SJSA1 (cell line): ENCODE results near the gene STAB2. TPM values are rescaled to one million over a fixed set of nuclear protein-coding genes. Genes with fewer than 3 reads are reported as not detected.

Experiments
- DNase-seq, 2 experiments: peaks; one replicate each; pipeline ENCODE4 v3.0.0-alpha.2; 2015 to 2020; ENCODE audit warnings: low spot score in 2 of 2, low read depth in 1 of 2
- H3K27ac ChIP-seq: fragments of 250-450 bp; sonication (Bioruptor Pico); 2 replicates; pipeline ENCODE4 v1.5.1; 2020; ENCODE audit warnings: mild to moderate bottlenecking, moderate library complexity
- H3K27me3 ChIP-seq: fragments of 250-450 bp; sonication (Bioruptor Pico); replicated peaks from 2 replicates; pipeline ENCODE4 v1.5.1; 2020; ENCODE audit warnings: mild to moderate bottlenecking, moderate library complexity
- H3K36me3 ChIP-seq: fragments of 250-450 bp; sonication (Bioruptor Pico); 2 replicates; pipeline ENCODE4 v1.5.1; 2020; ENCODE audit warnings: mild to moderate bottlenecking
- H3K4me1 ChIP-seq: fragments of 250-450 bp; sonication (Bioruptor Pico); replicated peaks from 2 replicates; pipeline ENCODE4 v1.6.1; 2021; ENCODE audit warnings: mild to moderate bottlenecking
- H3K4me3 ChIP-seq: fragments of 250-450 bp; sonication (Bioruptor Pico); 2 replicates; pipeline ENCODE4 v1.5.1; 2020; ENCODE audit warnings: mild to moderate bottlenecking
- H3K9me3 ChIP-seq: fragments of 250-450 bp; sonication (Bioruptor Pico); replicated peaks from 2 replicates; pipeline ENCODE4 v1.5.1; 2020; ENCODE audit warnings: mild to moderate bottlenecking
- total RNA-seq: library from RNA; depleted of rRNA; stranded (reverse); fragments of >200 nt; shearing (Covaris generic); gene quantifications from 2 replicates; pipeline ENCODE4 v1.2.3, GENCODE V29; 2014

STAB2 gene
- total RNA-seq, 1 experiment from 2014 or later = not detected

DNA sequence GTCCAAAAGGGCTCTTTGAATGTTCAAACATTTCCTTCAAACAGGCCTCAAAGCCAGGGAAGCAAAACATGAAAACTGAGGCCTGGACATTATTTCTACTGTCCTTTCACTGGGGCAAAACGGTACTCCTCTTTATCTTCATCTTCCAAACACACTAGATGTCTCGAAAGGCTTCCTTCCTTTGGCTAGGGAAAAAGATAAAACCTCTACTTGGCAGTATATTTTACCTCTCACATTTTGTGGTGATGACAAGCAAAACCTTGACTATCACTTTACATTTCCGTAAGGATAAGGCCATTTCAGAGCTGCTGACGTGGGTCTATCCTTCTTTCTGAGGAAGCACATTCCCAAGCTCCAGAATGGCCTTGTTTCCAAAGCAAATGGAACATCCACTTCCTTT is 9.9 kb downstream of the STAB2 start:
- Histone ChIP-seq H3K36me3 (no peaks in the 10 kb centered on the region), H3K4me1 (no peaks in the 10 kb centered on the region), H3K27me3 (peaks cover 3% of the 10 kb centered on the region; the same call in 1 of the 2 replicates), H3K4me3 (no peak overlapping the region), H3K9me3 (no peaks in the 10 kb centered on the region), H3K27ac (no peak overlapping the region)
- no peak for DNase-seq

DNA sequence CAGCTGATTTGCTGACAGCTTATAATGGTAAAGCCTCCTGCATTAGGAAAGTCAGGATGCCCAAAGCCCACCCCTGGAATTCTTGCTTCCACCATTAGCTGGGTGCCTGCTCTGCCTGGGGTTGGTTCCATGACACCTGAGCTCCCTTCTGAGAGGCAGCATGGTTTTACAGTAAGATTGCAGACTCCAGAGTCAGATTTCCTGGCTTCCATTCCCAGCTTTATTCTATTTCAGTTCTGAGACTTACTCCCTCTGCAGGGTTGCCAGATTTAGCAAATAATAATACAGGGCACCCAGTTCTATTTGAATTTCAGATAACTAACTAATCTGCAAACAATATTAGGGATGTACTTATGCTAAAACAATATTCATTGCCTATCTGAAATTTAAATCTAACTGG is 12.2 kb downstream of the STAB2 start:
- no peak for DNase-seq

DNA sequence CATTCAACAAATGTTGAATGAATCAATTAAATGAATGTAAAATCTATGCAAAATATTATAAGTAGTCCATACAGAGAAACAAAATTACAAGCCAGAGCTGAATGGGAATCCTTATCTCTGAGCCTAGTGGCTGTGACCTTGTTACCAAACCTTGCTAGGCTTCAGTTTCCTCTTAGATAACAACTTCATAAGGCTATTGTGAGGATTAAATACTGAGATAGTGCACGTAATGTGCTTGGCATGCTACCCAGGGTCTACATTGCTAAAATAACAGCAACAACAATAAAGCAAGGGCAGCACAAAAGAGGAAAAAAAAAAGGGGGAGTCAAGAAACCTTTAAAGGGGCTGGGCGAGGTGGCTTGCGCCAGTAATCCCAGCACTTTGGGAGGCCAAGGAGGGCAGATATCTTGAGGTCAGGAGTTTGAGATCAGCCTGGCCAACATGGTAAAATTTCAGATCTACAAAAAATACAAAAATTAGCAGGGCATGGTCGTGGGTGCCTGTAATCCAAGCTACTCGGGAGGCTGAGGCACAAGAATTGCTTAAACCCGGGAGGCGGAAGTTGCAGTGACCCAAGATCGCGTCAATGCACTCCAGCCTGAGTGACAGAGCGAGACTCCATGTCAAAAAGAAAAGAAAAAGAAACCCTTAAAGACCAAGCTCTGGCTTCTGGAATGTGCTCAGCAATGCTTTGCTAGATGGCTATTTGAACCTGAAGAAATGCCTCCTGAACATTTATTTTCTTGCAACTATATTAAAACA is 14.1 kb downstream of the STAB2 start:
- no peak overlapping the region for H3K4me3 ChIP-seq
- H3K27ac ChIP-seq = no peak overlapping the region
- no peaks in the 10 kb centered on the region for H3K4me1 ChIP-seq
- no peaks in the 10 kb centered on the region for H3K9me3 ChIP-seq
- H3K27me3 ChIP-seq = peaks cover 11% of the 10 kb centered on the region
- DNase-seq = no peak
- no peaks in the 10 kb centered on the region for H3K36me3 ChIP-seq

More for the DNA sequence above, 12.2 kb downstream of the STAB2 start:
- H3K36me3 ChIP-seq = no peaks in the 10 kb centered on the region
- H3K27ac ChIP-seq = no peak overlapping the region
- no peaks in the 10 kb centered on the region for H3K9me3 ChIP-seq
- H3K4me3 ChIP-seq = no peak overlapping the region
- peaks cover 10% of the 10 kb centered on the region for H3K27me3 ChIP-seq
- no peaks in the 10 kb centered on the region for H3K4me1 ChIP-seq

DNA sequence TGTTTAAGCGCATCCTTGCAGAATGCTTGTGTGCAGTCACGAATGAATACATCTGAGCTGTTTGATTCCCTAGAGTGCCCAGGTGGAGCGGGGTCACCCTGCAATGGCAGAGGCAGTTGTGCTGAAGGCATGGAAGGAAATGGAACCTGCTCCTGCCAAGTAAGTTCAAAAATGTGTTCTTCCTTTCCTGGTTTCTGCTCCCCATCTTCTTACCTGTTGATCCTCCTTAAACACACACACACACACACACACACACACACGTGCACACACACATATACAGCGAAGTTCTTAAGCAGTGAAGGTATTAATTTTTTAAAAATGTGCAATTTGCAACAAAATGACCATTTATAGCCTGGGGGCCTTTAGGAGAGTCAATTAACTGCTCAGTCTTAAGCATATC is 33.3 kb downstream of the STAB2 start:
- H3K27me3 ChIP-seq = no peaks in the 10 kb centered on the region
- no peaks in the 10 kb centered on the region for H3K36me3 ChIP-seq
- no peak overlapping the region for H3K4me3 ChIP-seq
- H3K27ac ChIP-seq = no peak overlapping the region
- H3K9me3 ChIP-seq = no peaks in the 10 kb centered on the region
- no peaks in the 10 kb centered on the region for H3K4me1 ChIP-seq
- DNase-seq = no peak

DNA sequence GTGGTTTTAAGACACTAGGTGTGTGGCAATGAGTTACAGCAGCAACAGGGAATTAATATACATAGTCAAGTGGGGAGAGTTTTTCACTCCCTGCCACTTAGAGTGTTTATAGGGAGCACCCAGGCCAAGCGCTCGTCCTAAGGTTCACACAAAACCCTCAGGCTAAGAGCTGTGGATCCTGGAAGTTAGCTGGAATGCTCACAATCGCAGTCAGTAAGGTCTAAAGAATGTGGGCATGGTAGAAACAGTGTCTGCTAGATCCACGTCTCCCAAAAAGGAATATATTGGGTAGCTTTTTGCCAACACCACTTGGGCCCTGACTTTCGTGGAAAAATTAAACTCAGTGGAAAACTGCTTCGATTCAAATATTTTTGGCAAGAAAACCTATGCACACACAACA is 36.6 kb downstream of the STAB2 start:
- DNase-seq = no peak
- Histone ChIP-seq H3K4me3 (no peak overlapping the region), H3K4me1 (no peaks in the 10 kb centered on the region), H3K9me3 (no peaks in the 10 kb centered on the region), H3K27ac (no peak overlapping the region), H3K27me3 (no peaks in the 10 kb centered on the region), H3K36me3 (no peaks in the 10 kb centered on the region)

DNA sequence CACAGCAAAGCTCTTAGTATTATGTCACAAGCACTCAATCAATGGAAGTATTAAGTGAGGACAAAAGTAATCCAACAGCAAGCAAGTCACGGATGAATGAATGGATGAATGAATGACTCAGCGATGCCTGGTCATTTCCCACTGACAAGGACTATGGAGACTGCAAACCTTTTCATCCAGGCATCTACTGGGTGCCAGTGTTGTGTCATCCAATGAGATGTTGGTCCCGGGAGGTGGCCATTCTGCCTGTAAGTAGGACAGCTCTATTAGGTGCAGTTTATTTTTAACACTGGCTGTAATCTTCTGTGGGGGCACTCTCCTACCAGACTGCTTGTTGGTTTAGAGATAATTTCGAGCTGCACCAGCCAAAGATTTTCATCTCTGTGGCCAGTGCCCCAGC is 39.4 kb downstream of the STAB2 start:
- Histone ChIP-seq H3K36me3 (no peaks in the 10 kb centered on the region), H3K4me3 (no peak overlapping the region), H3K4me1 (no peaks in the 10 kb centered on the region), H3K27ac (no peak overlapping the region), H3K9me3 (no peaks in the 10 kb centered on the region), H3K27me3 (no peaks in the 10 kb centered on the region)
- DNase-seq = no peak

DNA sequence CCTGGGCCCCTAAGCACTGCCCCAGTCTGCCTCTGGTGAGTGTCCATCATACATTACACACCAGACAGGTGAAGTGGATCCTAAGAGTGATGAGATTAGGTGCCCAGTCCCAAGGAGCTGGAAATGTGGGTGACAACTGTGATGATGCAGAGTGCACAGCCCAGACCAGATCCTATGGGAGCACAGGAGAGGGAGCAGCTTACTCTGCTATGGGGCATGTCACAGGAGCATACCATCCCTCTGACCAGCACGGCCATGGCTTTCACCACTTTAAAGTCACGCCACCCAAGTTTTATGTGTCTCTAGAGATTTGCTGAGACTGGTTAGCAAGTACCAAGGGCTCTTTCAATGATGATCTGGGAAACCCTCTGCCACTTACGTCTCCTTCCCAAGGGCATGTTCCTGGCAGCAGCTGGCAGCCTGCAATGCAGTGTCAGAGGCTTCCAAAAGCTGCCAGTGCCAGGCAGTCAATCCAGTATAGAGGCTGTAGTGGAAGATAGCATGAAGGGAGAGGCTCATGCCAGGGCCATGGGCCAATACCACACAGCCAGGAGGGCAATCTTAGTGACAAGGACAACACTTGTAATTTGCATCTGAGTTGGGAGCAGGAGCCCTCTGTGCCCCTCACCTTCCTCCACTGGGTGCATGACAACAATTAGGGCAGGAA is 40.2 kb downstream of the STAB2 start:
- no peak for DNase-seq
- Histone ChIP-seq H3K27me3 (no peaks in the 10 kb centered on the region), H3K4me1 (no peaks in the 10 kb centered on the region), H3K36me3 (no peaks in the 10 kb centered on the region), H3K4me3 (no peak overlapping the region), H3K9me3 (no peaks in the 10 kb centered on the region), H3K27ac (no peak overlapping the region)

DNA sequence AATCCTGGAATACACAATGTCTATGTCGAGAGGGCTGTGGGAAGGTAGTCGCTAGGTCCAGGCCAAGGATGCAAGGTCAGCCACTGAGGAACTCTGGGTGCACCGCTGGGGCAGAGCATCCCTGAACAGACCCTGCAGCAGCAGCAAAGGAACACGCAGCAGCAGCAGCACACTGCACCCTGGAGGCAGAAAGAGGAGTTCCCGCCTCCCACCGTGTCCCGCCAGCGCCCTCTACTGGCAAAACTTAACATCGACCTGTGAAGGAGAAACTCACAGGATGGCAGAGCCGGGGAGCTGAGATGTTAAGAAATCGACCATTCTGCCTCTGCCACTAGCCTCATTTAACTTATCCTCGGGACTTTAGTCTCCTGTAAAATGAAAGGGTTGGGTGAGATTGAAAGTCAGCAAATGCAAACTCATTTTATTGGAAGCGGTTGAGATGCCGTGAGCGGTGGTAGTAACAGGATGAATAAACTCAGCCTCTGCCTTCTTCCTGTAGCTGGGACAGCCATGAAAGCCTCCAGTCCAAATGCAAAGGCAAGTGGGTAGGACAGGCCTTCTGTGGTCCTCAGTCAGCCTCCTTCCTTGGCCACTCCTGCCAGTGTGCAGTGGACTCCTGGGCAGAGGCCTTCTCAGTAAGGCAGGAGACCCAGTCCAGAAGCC is 45.6 kb downstream of the STAB2 start:
- Histone ChIP-seq H3K4me1 (no peaks in the 10 kb centered on the region), H3K4me3 (no peak overlapping the region), H3K27ac (no peak overlapping the region), H3K36me3 (no peaks in the 10 kb centered on the region), H3K27me3 (no peaks in the 10 kb centered on the region; the same call in 1 of the 2 replicates), H3K9me3 (no peaks in the 10 kb centered on the region)
- DNase-seq = peak; percentile 60 to 77

DNA sequence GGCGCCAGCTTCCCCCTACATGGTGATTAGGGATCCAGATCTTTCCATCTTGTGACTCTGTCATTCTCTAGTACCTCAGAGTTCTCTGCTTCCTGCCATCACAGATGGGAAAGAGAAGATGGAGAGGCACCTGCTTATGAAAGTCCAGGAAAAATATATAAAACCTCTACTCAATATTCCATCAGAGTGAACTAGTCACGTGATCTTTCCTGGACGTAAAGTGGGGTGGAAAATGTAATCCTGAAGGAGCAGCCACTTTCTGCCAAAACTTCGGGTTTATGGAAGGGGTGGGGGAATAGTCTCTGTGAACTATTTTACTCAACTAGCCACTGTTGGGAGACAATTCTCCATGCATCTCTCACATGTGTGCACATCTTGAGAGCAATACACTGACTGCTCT is 47.7 kb downstream of the STAB2 start:
- Histone ChIP-seq H3K4me1 (no peaks in the 10 kb centered on the region), H3K4me3 (no peak overlapping the region), H3K27me3 (no peaks in the 10 kb centered on the region; the same call in 1 of the 2 replicates), H3K9me3 (no peaks in the 10 kb centered on the region), H3K27ac (no peak overlapping the region), H3K36me3 (no peaks in the 10 kb centered on the region)
- DNase-seq = no peak

DNA sequence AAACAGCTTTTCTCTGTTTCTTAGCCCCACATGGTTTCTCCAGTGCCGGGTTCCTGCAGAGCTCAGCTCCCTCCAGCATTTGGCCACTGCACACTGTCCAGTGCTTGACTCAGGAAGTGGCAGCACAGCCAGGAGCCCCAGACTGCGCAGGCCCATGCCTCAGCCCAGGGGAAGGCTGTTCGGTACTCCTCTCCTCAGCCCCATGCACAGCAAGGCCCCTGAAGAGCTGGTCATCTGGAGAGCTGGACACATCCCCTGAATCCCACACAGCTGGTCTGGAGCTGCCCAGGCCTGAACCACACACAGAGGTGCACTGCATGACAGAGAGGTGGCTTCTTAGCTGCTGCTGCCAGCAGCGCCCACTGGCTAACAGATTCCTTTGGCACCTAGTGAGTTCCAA is 48.3 kb downstream of the STAB2 start:
- Histone ChIP-seq H3K36me3 (no peaks in the 10 kb centered on the region), H3K4me1 (no peaks in the 10 kb centered on the region), H3K9me3 (no peaks in the 10 kb centered on the region), H3K27me3 (no peaks in the 10 kb centered on the region; the same call in 1 of the 2 replicates), H3K27ac (no peak overlapping the region), H3K4me3 (no peak overlapping the region)
- DNase-seq = no peak

DNA sequence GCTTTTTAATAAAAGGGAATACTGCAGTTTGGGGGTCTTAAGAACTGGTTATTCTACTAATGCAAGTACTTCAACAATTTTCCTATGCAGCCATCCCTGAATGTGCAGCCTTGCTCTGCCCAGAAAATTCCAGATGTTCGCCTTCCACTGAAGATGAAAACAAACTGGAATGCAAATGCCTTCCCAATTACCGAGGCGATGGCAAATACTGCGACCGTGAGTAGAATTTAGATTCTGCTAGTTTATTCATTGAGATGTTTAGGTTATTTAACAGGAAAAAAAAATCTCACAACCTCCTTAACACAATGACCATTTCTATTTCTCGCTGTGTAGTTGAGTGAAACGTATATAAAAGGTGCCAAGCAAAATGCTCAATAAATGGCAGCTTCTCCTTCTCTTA is 49.9 kb downstream of the STAB2 start:
- H3K4me1 ChIP-seq = no peaks in the 10 kb centered on the region
- DNase-seq = no peak
- H3K27me3 ChIP-seq = no peaks in the 10 kb centered on the region; the same call in none of the 2 replicates
- H3K4me3 ChIP-seq = no peak overlapping the region
- no peak overlapping the region for H3K27ac ChIP-seq
- H3K36me3 ChIP-seq = no peaks in the 10 kb centered on the region
- H3K9me3 ChIP-seq = no peaks in the 10 kb centered on the region

DNA sequence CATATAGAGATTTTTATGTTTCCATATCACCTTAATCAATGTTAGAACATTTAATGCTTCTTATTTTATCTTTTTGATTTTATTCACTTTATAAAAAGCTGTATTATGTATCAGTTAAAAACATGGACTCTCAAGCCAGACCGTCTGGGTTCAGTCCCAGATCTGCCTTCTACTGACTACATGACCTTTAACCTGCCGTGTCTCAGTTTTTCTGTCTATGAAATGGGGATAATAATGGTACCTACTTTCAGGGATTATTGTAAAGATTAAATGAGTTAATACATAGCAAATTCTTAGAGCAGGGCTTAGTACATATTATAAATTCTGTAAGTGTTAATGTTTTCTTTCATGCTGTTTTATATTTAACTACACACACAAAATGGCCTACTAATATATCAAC is 50.4 kb downstream of the STAB2 start:
- no peaks in the 10 kb centered on the region for H3K4me1 ChIP-seq
- no peaks in the 10 kb centered on the region; the same call in none of the 2 replicates for H3K27me3 ChIP-seq
- no peaks in the 10 kb centered on the region for H3K36me3 ChIP-seq
- no peak overlapping the region for H3K4me3 ChIP-seq
- DNase-seq = no peak
- H3K9me3 ChIP-seq = no peaks in the 10 kb centered on the region
- no peak overlapping the region for H3K27ac ChIP-seq

DNA sequence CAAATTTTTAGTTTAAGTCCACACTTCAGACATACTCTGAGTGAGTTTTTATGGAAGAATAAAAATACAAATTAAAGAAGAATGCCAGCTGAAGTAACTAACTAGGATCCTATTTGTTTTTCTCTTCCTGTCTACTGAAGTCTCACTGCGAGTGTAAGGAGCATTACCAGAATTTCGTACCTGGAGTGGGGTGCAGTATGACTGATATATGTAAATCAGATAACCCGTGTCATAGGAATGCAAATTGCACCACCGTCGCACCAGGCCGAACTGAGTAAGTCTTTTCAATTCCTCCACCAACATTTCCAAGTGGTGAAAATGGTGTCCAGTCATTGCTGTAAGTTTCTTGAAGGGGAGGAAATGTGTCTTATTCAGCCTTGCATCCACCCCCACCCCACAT is 52.9 kb downstream of the STAB2 start:
- Histone ChIP-seq H3K27me3 (no peaks in the 10 kb centered on the region; the same call in 1 of the 2 replicates), H3K9me3 (no peaks in the 10 kb centered on the region), H3K36me3 (no peaks in the 10 kb centered on the region), H3K4me3 (no peak overlapping the region), H3K4me1 (no peaks in the 10 kb centered on the region), H3K27ac (no peak overlapping the region)
- DNase-seq = no peak

DNA sequence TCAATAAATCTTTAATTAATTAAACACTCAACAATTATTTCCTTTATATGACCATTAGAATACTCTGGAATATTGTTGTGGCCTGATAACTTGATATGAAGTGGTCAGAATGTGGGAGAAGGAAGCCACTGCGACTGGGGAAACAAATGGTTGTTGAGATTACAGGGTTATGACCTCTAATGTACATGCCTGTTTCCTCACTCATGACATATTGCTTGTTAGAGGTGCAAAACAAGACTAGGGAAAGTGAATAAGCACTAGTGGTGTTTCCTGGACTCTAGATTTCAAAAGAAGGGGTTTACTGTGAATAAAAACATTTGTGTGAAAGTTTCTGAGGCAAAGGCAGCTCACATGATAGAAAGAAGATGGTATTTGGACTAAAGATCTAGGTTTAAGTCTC is 53.3 kb downstream of the STAB2 start:
- Histone ChIP-seq H3K27ac (no peak overlapping the region), H3K4me1 (no peaks in the 10 kb centered on the region), H3K9me3 (no peaks in the 10 kb centered on the region), H3K36me3 (no peaks in the 10 kb centered on the region), H3K4me3 (no peak overlapping the region), H3K27me3 (no peaks in the 10 kb centered on the region; the same call in 1 of the 2 replicates)
- no peak for DNase-seq
